HCT116 (cell line): ENCODE results near the gene PHKB. TPM values are rescaled to one million over a fixed set of nuclear protein-coding genes. Genes with fewer than 3 reads are reported as not detected.

Experiments used
- ATAC-seq: fragments of 200-7000 bp; cut with Tn5 transposase; 2 replicates; pipeline ENCODE4 v1.9.1; 2020; ENCODE audit warnings: mild to moderate bottlenecking, moderate library complexity
- BruUV-seq: library from RNA; stranded (reverse); fragments of 400-500 nt; replicated peaks from 2 replicates; lab custom pipeline; 2021; lab: Mats Ljungman, UMichigan
- CTCF ChIA-PET: fragments of 300-600 bp; sonication (Branson Sonifier 250); formaldehyde crosslinking; loops from one replicate; lab custom pipeline; 2021; ENCODE audit warnings: antibody characterized with exemption; lab: Charles Lee
- POLR2A ChIA-PET: fragments of 300-600, 350-600 bp; sonication (Branson Sonifier 250); formaldehyde crosslinking; loops from one replicate; lab custom pipeline; 2021; ENCODE audit warnings: antibody characterized with exemption; lab: Charles Lee
- RAD21 ChIA-PET, 2 experiments: fragments of 300-600 bp; sonication (Branson Sonifier 250); formaldehyde crosslinking; loops; one replicate each; lab custom pipeline; 2023; ENCODE audit warnings: low total read pairs in 2 of 2; ENCODE audit not compliant: uncharacterized antibody in 2 of 2, unreplicated experiment in 2 of 2, low non-redundant PET in 1 of 2; lab: Charles Lee
- DNase-seq: peaks from one replicate; pipeline ENCODE4 v3.0.0-alpha.2; 2010; ENCODE audit warnings: low read depth, low spot score
- H2AFZ ChIP-seq: fragments of 200-600 bp; shearing (Covaris generic), sonication (generic); 2 replicates; pipeline ENCODE4 v1.6.1; 2017; ENCODE audit warnings: low read depth, mixed run types, mixed read lengths, antibody characterized with exemption, low read length; ENCODE audit not compliant: poor library complexity, severe bottlenecking
- H3K27ac ChIP-seq: 2 replicates; pipeline ENCODE4 v1.5.1; 2012; ENCODE audit warnings: low read depth, low read length
- H3K27me3 ChIP-seq: fragments of 200-600 bp; sonication (generic); 2 replicates; pipeline ENCODE4 v1.6.1; 2016; ENCODE audit warnings: mixed run types, low read length, mixed read lengths; ENCODE audit not compliant: insufficient read depth
- H3K36me3 ChIP-seq, 2 experiments: fragments of 200-500 bp in 1 of 2; fragments of 200-600 bp in 1 of 2; sonication (Bioruptor generic) in 1 of 2; sonication (generic) in 1 of 2; 2 replicates each; pipeline versions ENCODE4 v1.5.1 to v1.6.1; 2014 to 2016; ENCODE audit warnings: low read length in 2 of 2, inconsistent platforms in 1 of 2, mixed read lengths in 1 of 2, mixed run types in 1 of 2; ENCODE audit not compliant: insufficient read depth in 2 of 2, control insufficient read depth in 1 of 2
- H3K4me1 ChIP-seq, 2 experiments: fragments of 200-600 bp in 1 of 2; sonication (generic) in 1 of 2; 2 replicates each; pipeline versions ENCODE4 v1.5.1 to v1.6.1; 2012 to 2017; ENCODE audit warnings: low read length in 2 of 2, inconsistent platforms in 1 of 2, mild to moderate bottlenecking in 1 of 2, mixed read lengths in 1 of 2, mixed run types in 1 of 2, moderate library complexity in 1 of 2; ENCODE audit not compliant: insufficient read depth in 2 of 2, control insufficient read depth in 1 of 2
- H3K4me2 ChIP-seq: fragments of 200-600 bp; sonication (generic); 2 replicates; pipeline ENCODE4 v1.6.1; 2017; ENCODE audit warnings: mixed run types, low read length, mixed read lengths
- H3K4me3 ChIP-seq, 2 experiments: fragments of 200-600 bp in 1 of 2; sonication (generic) in 1 of 2; replicated peaks in 1 of 2; 2 replicates each; pipeline ENCODE4 v1.5.1; 2011 to 2016; ENCODE audit warnings: low read length in 2 of 2, control low read depth in 1 of 2, low read depth in 1 of 2, mild to moderate bottlenecking in 1 of 2, mixed read lengths in 1 of 2, mixed run types in 1 of 2
- H3K79me2 ChIP-seq: fragments of 200-600 bp; sonication (generic); 2 replicates; pipeline ENCODE4 v1.6.1; 2017; ENCODE audit warnings: mild to moderate bottlenecking, mixed run types, low read length, moderate library complexity, mixed read lengths; ENCODE audit not compliant: insufficient read depth
- H3K9ac ChIP-seq: fragments of 200-600 bp; sonication (generic); 2 replicates; pipeline ENCODE4 v1.6.1; 2016; ENCODE audit warnings: low read length, mixed read lengths
- H3K9me2 ChIP-seq: fragments of 200-600 bp; sonication (generic), shearing (Covaris generic); 2 replicates; pipeline ENCODE4 v1.6.1; 2017; ENCODE audit warnings: mixed run types, mild to moderate bottlenecking, moderate library complexity; ENCODE audit not compliant: insufficient read depth
- H3K9me3 ChIP-seq, 2 experiments: fragments of 200-500 bp in 1 of 2; fragments of 200-600 bp in 1 of 2; sonication (Bioruptor generic) in 1 of 2; sonication (generic) in 1 of 2; 2 replicates each; pipeline ENCODE4 v1.6.1; 2014 to 2017; ENCODE audit warnings: low read length in 2 of 2, mixed read lengths in 2 of 2, inconsistent platforms in 1 of 2, low read depth in 1 of 2, mild to moderate bottlenecking in 1 of 2, mixed run types in 1 of 2, moderate library complexity in 1 of 2; ENCODE audit not compliant: control insufficient read depth in 1 of 2, insufficient read depth in 1 of 2
- H4K20me1 ChIP-seq: fragments of 200-600 bp; sonication (generic), shearing (Covaris generic); 2 replicates; pipeline ENCODE4 v1.6.1; 2017; ENCODE audit warnings: mixed run types, mild to moderate bottlenecking, moderate library complexity; ENCODE audit not compliant: insufficient read depth
- CBX3 ChIP-seq: IDR thresholded peaks from 2 replicates; pipeline ENCODE4 v1.6.1; 2012; ENCODE audit warnings: low read depth
- CTCF ChIP-seq, 3 experiments: fragments of 200-600 bp in 1 of 3; sonication (generic) in 1 of 3; IDR thresholded peaks in 2 of 3; conservative IDR thresholded peaks in 1 of 3; 2 replicates each; pipeline ENCODE4 v1.5.1; 2012 to 2017; ENCODE audit warnings: low read depth in 2 of 3, low read length in 2 of 3, antibody characterized with exemption in 1 of 3, borderline replicate concordance in 1 of 3, control low read depth in 1 of 3, mild to moderate bottlenecking in 1 of 3, mixed read lengths in 1 of 3, mixed run types in 1 of 3, moderate library complexity in 1 of 3; ENCODE audit not compliant: insufficient read depth in 1 of 3
- ELF1 ChIP-seq: IDR thresholded peaks from 2 replicates; pipeline ENCODE4 v1.6.1; 2012; ENCODE audit warnings: low read depth, borderline replicate concordance
- EZH2 ChIP-seq: fragments of 200-600 bp; sonication (generic); IDR thresholded peaks from 2 replicates; pipeline ENCODE4 v1.6.1; 2017; ENCODE audit warnings: antibody characterized with exemption, mixed run types
- EZH2phosphoT487 ChIP-seq: fragments of 200-600 bp; IDR thresholded peaks from 2 replicates; pipeline ENCODE4 v1.6.1; 2018; ENCODE audit warnings: antibody characterized with exemption, borderline replicate concordance
- JUND ChIP-seq: IDR thresholded peaks from 2 replicates; pipeline ENCODE4 v1.6.1; 2012
- RAD21 ChIP-seq: IDR thresholded peaks from 2 replicates; pipeline ENCODE4 v1.6.1; 2012; ENCODE audit warnings: low read depth, mild to moderate bottlenecking
- SIN3A ChIP-seq: IDR thresholded peaks from 2 replicates; pipeline ENCODE4 v1.6.1; 2012; ENCODE audit warnings: low read depth
- SP1 ChIP-seq: IDR thresholded peaks from 2 replicates; pipeline ENCODE4 v1.6.1; 2012; ENCODE audit warnings: low read depth
- SRF ChIP-seq: IDR thresholded peaks from 2 replicates; pipeline ENCODE4 v1.6.1; 2012; ENCODE audit warnings: low read depth
- TCF7L2 ChIP-seq: IDR thresholded peaks from 2 replicates; pipeline ENCODE4 v1.7.0; 2011; ENCODE audit warnings: borderline replicate concordance, inconsistent platforms; ENCODE audit not compliant: insufficient read depth, insufficient read length; ENCODE audit errors: extremely low read depth
- YY1 ChIP-seq: IDR thresholded peaks from 2 replicates; pipeline ENCODE4 v1.6.1; 2011; ENCODE audit warnings: low read length, low read depth, moderate library complexity, mild to moderate bottlenecking; ENCODE audit not compliant: insufficient replicate concordance; ENCODE audit errors: extremely low read depth
- ZNF274 ChIP-seq: fragments of 200-500 bp; sonication (Bioruptor generic); IDR thresholded peaks from 2 replicates; pipeline ENCODE4 v1.6.1; 2014; ENCODE audit warnings: mild to moderate bottlenecking, low read depth, low read length, inconsistent platforms
- intact Hi-C: fragments of 100-400 bp; cut with micrococcal nuclease; formaldehyde crosslinking; loops from 2 replicates; pipeline ENCODE4 v1.10.0; 2022
- total RNA-seq: library from RNA; stranded (reverse); gene quantifications from one replicate; pipeline ENCODE4 v1.2.1, GENCODE V29; 2021; ENCODE audit not compliant: unreplicated experiment
- TF ChIP-seq, protein P1 (sequence below): IDR thresholded peaks from 2 replicates; pipeline ENCODE4 v1.6.1; 2011; ENCODE audit warnings: mild to moderate bottlenecking, low read length, moderate library complexity; ENCODE audit not compliant: insufficient replicate concordance; ENCODE audit errors: extremely low read depth

Gene PHKB
- total RNA-seq, 1 experiment from 2014 or later: 30.5 TPM

- no peak overlapping the region for H3K4me2 ChIP-seq
- H4K20me1 ChIP-seq: no peaks in the 10 kb centered on the region
- peaks cover 0 to under 1% of the 10 kb centered on the region in 2 experiments; a peak in 1 of 4 replicates for H3K36me3 ChIP-seq
- BruUV-seq: no TSS peak
- no peaks in the 10 kb centered on the region for H3K79me2 ChIP-seq
- TF ChIP-seq EZH2phosphoT487: no peak
- no peak for TF ChIP-seq CBX3
- TF ChIP-seq, protein P1, sequence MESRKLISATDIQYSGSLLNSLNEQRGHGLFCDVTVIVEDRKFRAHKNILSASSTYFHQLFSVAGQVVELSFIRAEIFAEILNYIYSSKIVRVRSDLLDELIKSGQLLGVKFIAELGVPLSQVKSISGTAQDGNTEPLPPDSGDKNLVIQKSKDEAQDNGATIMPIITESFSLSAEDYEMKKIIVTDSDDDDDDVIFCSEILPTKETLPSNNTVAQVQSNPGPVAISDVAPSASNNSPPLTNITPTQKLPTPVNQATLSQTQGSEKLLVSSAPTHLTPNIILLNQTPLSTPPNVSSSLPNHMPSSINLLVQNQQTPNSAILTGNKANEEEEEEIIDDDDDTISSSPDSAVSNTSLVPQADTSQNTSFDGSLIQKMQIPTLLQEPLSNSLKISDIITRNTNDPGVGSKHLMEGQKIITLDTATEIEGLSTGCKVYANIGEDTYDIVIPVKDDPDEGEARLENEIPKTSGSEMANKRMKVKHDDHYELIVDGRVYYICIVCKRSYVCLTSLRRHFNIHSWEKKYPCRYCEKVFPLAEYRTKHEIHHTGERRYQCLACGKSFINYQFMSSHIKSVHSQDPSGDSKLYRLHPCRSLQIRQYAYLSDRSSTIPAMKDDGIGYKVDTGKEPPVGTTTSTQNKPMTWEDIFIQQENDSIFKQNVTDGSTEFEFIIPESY: no peak
- TF ChIP-seq SIN3A: no peak
- no peak for TF ChIP-seq RAD21
- TF ChIP-seq TCF7L2: no peak
- TF ChIP-seq ZNF274: no peak
- no peak for TF ChIP-seq SRF
- TF ChIP-seq, all 23 proteins: peak for 0
- no peak overlapping the region for H3K4me3 ChIP-seq
- ChIA-PET RAD21 (no interaction called here), POLR2A (no interaction called here), CTCF (no interaction called here)
- no peaks in the 10 kb centered on the region for H3K27me3 ChIP-seq
- intact Hi-C loops: no loop called here
- H3K9ac ChIP-seq: no peak overlapping the region
- no peaks in the 10 kb centered on the region for H3K9me2 ChIP-seq
- no peak for ATAC-seq
- no peaks in the 10 kb centered on the region for H3K9me3 ChIP-seq
- no peaks in the 10 kb centered on the region for H3K4me1 ChIP-seq
- H3K27ac ChIP-seq: no peak overlapping the region
- no peak for DNase-seq
- H2AFZ ChIP-seq: no peak overlapping the region
Observed at GRCh38 chr16:47599512-47599911, 138.4 kb downstream of the PHKB start.

DNA sequence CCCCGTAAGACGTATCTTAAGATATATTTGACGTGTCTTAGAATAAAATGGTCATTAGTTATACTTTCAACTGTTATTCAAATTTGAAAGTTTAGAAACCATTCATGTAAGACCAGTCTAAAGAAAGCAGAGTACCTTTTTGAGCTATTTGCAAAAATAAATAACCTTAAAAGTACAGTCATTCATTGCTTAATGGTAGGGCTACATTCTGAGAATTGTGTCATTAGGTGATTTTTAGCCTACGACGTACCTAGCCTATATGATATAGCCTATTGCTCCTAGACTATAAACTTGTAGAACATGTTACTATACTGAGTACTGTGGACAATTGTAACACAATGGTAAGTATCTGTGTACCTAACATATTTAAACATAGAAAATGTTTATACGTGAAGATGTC, 139.2 kb downstream of the PHKB start:
- Histone ChIP-seq H2AFZ (no peak overlapping the region), H3K4me3 (no peak overlapping the region), H3K27ac (no peak overlapping the region), H3K79me2 (no peaks in the 10 kb centered on the region), H4K20me1 (no peaks in the 10 kb centered on the region), H3K27me3 (no peaks in the 10 kb centered on the region), H3K9ac (no peak overlapping the region), H3K4me1 (no peaks in the 10 kb centered on the region), H3K9me3 (no peaks in the 10 kb centered on the region), H3K4me2 (no peak overlapping the region), H3K9me2 (no peaks in the 10 kb centered on the region), H3K36me3 (no peaks in the 10 kb centered on the region)
- BruUV-seq: no TSS peak
- ChIA-PET RAD21 (no interaction called here), POLR2A (no interaction called here), CTCF (no interaction called here)
- DNase-seq: no peak
- no peak for ATAC-seq
- intact Hi-C loops: no loop called here
- no peak for TF ChIP-seq EZH2
- no peak for TF ChIP-seq SP1
- TF ChIP-seq, protein P1: no peak
- TF ChIP-seq YY1: no peak
- TF ChIP-seq CBX3: no peak
- no peak for TF ChIP-seq ELF1
- no peak for TF ChIP-seq ZNF274
- TF ChIP-seq TCF7L2: no peak
- no peak for TF ChIP-seq SRF
- no peak for TF ChIP-seq CTCF (IDR thresholded peaks at IDR 0.05 in 2 of 3, conservative IDR thresholded peaks at IDR 0.05 in 1 of 3; ENCODE audit: borderline replicate concordance in 1 of 3, insufficient read depth in 1 of 3, low read depth in 2 of 3, low read length in 2 of 3)
- no peak for TF ChIP-seq JUND
